Measurements from ENCODE around the gene CSRNP3. TPM values are rescaled to one million over a fixed set of nuclear protein-coding genes. Genes with fewer than 3 reads are reported as not detected.

CSRNP3 gene
- total and polyA plus RNA-seq, 8 donors: under 0.01 to 9.9 (median 0.58) TPM; not detected in 1

DNA sequence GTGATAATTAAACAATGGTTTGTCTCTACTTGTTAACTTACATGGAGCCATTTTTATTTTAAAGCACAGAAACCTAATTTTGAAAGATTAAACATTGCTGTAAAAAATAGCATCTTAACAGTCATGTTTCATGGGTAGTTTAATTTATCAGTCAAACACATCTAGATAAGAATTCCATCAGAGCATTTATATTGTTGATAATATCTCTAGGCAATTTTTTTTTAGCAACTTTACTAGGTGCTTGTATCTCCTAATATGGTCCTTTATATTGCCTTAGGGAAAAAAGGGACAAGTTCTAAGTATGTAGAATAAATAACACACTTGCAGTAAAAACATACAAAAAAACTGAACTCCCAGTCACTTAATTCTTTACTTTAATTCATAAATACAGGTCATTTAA is 863 bp downstream of the CSRNP3 start:
- Histone ChIP-seq H3K27ac (no peak overlapping the region), H3K4me1 (peaks cover 0 to 22% (median 6%) of the 10 kb centered on the region in 4 donors), H3K4me3 (peak overlapping the region; percentile 41 to 46 (median 43)), H3K36me3 (no peaks in the 10 kb centered on the region), H3K27me3 (no peaks in the 10 kb centered on the region), H3K9me3 (no peaks in the 10 kb centered on the region)
- DNase-seq: no peak
- TF ChIP-seq EP300 (IDR thresholded peaks at IDR 0.05) (no peak), POLR2A (IDR thresholded peaks at IDR 0.05) (no peak)
- intact Hi-C loops (cut with DNase I; ENCODE audit: low total_unique reads): no loop called here

DNA sequence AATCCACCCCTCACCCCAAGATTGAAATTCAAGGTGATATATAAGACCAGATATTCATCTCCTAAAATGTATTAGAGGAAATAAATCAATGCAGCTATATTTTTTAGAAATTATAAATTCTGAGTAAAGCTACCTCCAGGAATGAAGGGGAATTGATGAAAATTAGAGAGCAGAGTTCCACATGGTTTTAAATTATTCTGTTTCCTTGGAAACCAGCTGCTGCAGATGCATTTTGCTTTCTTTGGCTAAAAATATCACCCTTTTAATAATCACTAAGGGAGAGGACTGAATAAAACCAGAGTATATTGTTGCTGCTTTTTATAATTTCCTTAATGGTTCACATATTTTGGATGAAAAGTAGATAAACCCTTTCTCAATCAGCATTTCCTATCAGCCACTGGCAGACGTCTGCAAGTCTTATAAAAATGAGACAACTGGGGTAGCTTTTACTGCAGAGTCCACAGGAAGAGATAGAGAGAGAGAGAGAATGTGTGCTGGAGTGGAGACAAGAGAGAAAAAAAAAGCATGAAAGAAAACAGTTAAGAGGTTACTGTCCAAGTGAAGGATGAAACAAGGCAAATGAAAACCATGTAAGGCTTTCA is 2.0 kb downstream of the CSRNP3 start:
- DNase-seq: peak in 1 of 2 donors; percentile 36
- no peaks in the 10 kb centered on the region for H3K27me3 ChIP-seq
- intact Hi-C loops (cut with DNase I; ENCODE audit: low total_unique reads): no loop called here
- no peak overlapping the region for H3K4me3 ChIP-seq
- H3K36me3 ChIP-seq: no peaks in the 10 kb centered on the region
- 9 to 30% (median 17%) methylated on average over 1 of the region's 1 CpG for WGBS, 5 donors
- no peaks in the 10 kb centered on the region for H3K9me3 ChIP-seq
- peaks cover 0 to 22% (median 6%) of the 10 kb centered on the region in 4 donors for H3K4me1 ChIP-seq
- TF ChIP-seq, protein P1, sequence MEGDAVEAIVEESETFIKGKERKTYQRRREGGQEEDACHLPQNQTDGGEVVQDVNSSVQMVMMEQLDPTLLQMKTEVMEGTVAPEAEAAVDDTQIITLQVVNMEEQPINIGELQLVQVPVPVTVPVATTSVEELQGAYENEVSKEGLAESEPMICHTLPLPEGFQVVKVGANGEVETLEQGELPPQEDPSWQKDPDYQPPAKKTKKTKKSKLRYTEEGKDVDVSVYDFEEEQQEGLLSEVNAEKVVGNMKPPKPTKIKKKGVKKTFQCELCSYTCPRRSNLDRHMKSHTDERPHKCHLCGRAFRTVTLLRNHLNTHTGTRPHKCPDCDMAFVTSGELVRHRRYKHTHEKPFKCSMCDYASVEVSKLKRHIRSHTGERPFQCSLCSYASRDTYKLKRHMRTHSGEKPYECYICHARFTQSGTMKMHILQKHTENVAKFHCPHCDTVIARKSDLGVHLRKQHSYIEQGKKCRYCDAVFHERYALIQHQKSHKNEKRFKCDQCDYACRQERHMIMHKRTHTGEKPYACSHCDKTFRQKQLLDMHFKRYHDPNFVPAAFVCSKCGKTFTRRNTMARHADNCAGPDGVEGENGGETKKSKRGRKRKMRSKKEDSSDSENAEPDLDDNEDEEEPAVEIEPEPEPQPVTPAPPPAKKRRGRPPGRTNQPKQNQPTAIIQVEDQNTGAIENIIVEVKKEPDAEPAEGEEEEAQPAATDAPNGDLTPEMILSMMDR (IDR thresholded peaks at IDR 0.05): no peak
- TF ChIP-seq POLR2AphosphoS5 (IDR thresholded peaks at IDR 0.05): no peak
- no peak for TF ChIP-seq EP300 (IDR thresholded peaks at IDR 0.05)
- no peak for TF ChIP-seq POLR2A (IDR thresholded peaks at IDR 0.05)
- no peak overlapping the region for H3K27ac ChIP-seq

DNA sequence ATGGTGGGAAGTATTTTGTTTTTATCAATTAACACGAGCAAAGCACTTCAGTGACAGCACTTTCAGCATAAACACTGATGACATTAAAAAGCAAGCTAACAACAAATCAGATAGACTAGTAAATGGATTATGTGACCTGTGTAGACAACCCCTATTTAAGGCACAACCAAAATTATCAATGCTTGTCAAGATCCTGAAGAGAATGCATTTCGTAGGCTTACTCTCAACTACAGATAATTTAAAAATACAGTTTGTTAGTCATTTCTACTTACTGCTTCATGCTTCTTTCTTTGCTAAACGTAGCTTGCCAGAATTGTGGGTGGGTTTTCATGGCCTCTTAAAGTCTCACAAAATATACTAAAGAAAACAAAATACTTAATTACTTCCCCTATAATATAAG is 3.4 kb downstream of the CSRNP3 start:
- TF ChIP-seq POLR2A (IDR thresholded peaks at IDR 0.05) (no peak), POLR2AphosphoS5 (IDR thresholded peaks at IDR 0.05) (no peak), EP300 (IDR thresholded peaks at IDR 0.05) (no peak)
- TF ChIP-seq, protein P1 (IDR thresholded peaks at IDR 0.05): no peak
- DNase-seq: no peak
- H3K4me1 ChIP-seq: peaks cover 0 to 22% (median 6%) of the 10 kb centered on the region in 4 donors
- intact Hi-C loops (cut with DNase I; ENCODE audit: low total_unique reads): no loop called here
- H3K27ac ChIP-seq: no peak overlapping the region
- no peaks in the 10 kb centered on the region for H3K27me3 ChIP-seq
- 71 to 81% (median 74%) methylated on average over 3 of the region's 3 CpGs for WGBS, 5 donors
- no peak overlapping the region for H3K4me3 ChIP-seq
- H3K9me3 ChIP-seq: no peaks in the 10 kb centered on the region
- H3K36me3 ChIP-seq: no peaks in the 10 kb centered on the region

DNA sequence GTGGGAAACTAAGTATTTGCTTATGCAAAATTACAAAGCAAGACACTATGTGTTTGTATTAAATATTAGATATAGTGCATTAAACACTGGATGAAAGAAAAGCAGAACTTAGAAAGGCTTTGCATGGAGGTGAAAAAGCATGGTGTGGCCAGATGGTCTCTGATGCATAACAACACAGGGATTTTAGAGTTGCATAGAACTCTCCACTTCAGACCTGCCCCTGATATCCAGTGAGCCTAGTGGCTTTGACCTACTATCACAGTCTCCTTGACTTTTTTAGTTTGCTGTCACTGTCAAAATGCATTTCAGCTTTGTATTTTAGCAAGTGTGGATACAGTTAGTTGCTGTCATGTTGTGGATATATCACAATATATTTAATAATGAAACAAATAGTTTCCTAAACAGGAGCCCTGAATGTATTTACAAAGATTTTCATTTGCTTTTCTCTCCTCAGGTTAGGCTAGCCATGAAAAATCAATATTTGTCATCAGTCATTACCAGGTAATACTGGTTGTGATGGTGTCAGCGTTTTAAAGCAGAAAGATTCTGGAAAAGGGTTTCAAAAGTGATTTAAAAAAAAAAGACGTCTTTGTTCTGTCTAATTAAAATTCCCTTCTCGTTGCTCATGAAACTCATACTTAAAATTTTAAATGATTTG is 5.2 kb downstream of the CSRNP3 start:
- DNase-seq: peak in 1 of 2 donors; percentile 20
- Histone ChIP-seq H3K27ac (no peak overlapping the region), H3K4me1 (peaks cover 0 to 16% (median 6%) of the 10 kb centered on the region in 4 donors), H3K36me3 (no peaks in the 10 kb centered on the region), H3K27me3 (no peaks in the 10 kb centered on the region), H3K9me3 (no peaks in the 10 kb centered on the region), H3K4me3 (no peak overlapping the region)
- 45 to 64% (median 55%) methylated on average over 3 of the region's 3 CpGs for WGBS, 5 donors
- no peak for TF ChIP-seq POLR2AphosphoS5 (IDR thresholded peaks at IDR 0.05)
- TF ChIP-seq POLR2A (IDR thresholded peaks at IDR 0.05): no peak
- TF ChIP-seq, protein P1 (IDR thresholded peaks at IDR 0.05): no peak
- no peak for TF ChIP-seq EP300 (IDR thresholded peaks at IDR 0.05)
- intact Hi-C loops (cut with DNase I; ENCODE audit: low total_unique reads): no loop called here

Data from stomach (tissue), 9 donors.